Calu3 (cell line): ENCODE results near the gene ATG4B. TPM values are rescaled to one million over a fixed set of nuclear protein-coding genes. Genes with fewer than 3 reads are reported as not detected.
A peak's percentile ranks its signal among the peaks of the same experiment; 100 is the strongest.

ENCODE experiments used
- BruUV-seq: library from RNA; stranded (reverse); fragments of 400-500 nt; replicated peaks from 2 replicates; lab custom pipeline; 2021; lab: Mats Ljungman, UMichigan
- CTCF ChIA-PET: fragments of 300-600 bp; sonication (Branson Sonifier 250); formaldehyde crosslinking; loops from one replicate; lab custom pipeline; 2022; ENCODE audit warnings: antibody characterized with exemption; lab: Charles Lee
- DNase-seq: peaks from one replicate; pipeline ENCODE4 v3.0.0; 2022
- H3K27ac Mint-ChIP-seq: one replicate; pipeline ENCODE4 v1.8.0; 2022; ENCODE audit warnings: mixed read lengths; ENCODE audit not compliant: unreplicated experiment
- H3K27me3 Mint-ChIP-seq: one replicate; pipeline ENCODE4 v1.8.0; 2022; ENCODE audit warnings: mixed read lengths; ENCODE audit not compliant: unreplicated experiment
- H3K36me3 Mint-ChIP-seq: one replicate; pipeline ENCODE4 v1.8.0; 2022; ENCODE audit warnings: mild to moderate bottlenecking, moderate library complexity, mixed read lengths; ENCODE audit not compliant: insufficient read depth, unreplicated experiment
- H3K4me1 Mint-ChIP-seq: one replicate; pipeline ENCODE4 v1.8.0; 2022; ENCODE audit warnings: mild to moderate bottlenecking, low read depth, mixed read lengths; ENCODE audit not compliant: unreplicated experiment
- H3K4me3 Mint-ChIP-seq: one replicate; pipeline ENCODE4 v1.8.0; 2022; ENCODE audit warnings: mild to moderate bottlenecking, low read depth, moderate library complexity, mixed read lengths; ENCODE audit not compliant: unreplicated experiment
- H3K9me3 Mint-ChIP-seq: one replicate; pipeline ENCODE4 v1.8.0; 2022; ENCODE audit warnings: low read depth, mixed read lengths; ENCODE audit not compliant: unreplicated experiment
- intact Hi-C: fragments of 100-400 bp; cut with micrococcal nuclease; formaldehyde crosslinking; loops from one replicate; pipeline ENCODE4 v1.10.0; 2022; ENCODE audit not compliant: unreplicated experiment
- total RNA-seq: library from RNA; stranded (reverse); gene quantifications from 2 replicates; pipeline ENCODE4 v1.2.3, GENCODE V29; 2022
- TF ChIP-seq, protein P1 (sequence below): fragments of 200-600 bp; IDR thresholded peaks from one replicate; pipeline ENCODE4 v1.8.0; 2022; ENCODE audit warnings: antibody characterized with exemption; ENCODE audit not compliant: unreplicated experiment

Gene ATG4B
- total RNA-seq, 1 experiment from 2014 or later: 95.3 TPM

DNA sequence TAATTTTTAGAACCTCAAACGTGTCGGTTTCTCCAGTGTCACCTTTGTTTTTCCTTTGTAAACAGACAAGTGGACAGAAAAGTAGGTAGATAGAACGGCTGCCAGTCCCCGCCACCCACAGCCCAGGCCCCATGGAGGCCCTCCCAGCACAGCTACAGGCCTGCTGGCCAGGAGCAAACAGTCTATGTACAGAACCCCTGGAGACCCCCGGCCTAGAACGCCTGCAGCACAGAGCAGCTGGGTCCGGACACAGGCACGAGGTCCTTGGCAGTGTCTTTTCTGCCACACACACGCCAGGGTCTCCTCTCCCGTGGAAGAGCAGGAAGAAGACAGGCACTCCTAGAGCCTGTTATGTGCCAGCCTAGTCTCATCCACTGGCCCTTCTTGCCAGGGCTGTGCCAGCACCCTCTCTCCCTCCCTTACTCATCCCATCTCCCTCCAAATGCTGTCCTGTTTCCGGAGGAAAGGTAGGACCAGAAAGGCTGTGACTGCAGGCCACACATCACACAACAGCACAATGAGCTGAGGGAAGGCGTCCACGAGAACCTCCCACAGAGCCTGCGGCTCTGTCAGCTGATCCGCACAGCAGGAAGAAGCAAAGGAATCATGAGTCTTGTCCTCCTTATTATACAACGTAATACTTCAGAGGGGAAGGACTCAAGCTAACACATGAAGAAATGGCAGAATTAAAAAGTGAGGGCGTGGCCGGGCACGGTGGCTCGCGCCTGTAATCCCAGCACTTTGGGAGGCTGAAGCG, 41.5 kb downstream of the ATG4B start:
- Mint-ChIP-seq H3K9me3 (no peaks in the 10 kb centered on the region), H3K27ac (no peak overlapping the region)
- DNase-seq: no peak

GRCh38 chr2:241680044-241680443, 42.6 kb downstream of the ATG4B start:
- no TSS peak for BruUV-seq
- Mint-ChIP-seq H3K36me3 (peaks cover 86% of the 10 kb centered on the region), H3K4me3 (no peak overlapping the region), H3K27me3 (no peaks in the 10 kb centered on the region), H3K27ac (no peak overlapping the region), H3K4me1 (peaks cover 8% of the 10 kb centered on the region), H3K9me3 (no peaks in the 10 kb centered on the region)
- intact Hi-C loops: no loop called here
- no peak for DNase-seq
- TF ChIP-seq, protein P1, sequence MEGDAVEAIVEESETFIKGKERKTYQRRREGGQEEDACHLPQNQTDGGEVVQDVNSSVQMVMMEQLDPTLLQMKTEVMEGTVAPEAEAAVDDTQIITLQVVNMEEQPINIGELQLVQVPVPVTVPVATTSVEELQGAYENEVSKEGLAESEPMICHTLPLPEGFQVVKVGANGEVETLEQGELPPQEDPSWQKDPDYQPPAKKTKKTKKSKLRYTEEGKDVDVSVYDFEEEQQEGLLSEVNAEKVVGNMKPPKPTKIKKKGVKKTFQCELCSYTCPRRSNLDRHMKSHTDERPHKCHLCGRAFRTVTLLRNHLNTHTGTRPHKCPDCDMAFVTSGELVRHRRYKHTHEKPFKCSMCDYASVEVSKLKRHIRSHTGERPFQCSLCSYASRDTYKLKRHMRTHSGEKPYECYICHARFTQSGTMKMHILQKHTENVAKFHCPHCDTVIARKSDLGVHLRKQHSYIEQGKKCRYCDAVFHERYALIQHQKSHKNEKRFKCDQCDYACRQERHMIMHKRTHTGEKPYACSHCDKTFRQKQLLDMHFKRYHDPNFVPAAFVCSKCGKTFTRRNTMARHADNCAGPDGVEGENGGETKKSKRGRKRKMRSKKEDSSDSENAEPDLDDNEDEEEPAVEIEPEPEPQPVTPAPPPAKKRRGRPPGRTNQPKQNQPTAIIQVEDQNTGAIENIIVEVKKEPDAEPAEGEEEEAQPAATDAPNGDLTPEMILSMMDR: no peak
- CTCF ChIA-PET: interaction anchor here (0.7 kb wide), 1 partner anchor 40 kb away, joined by 4 read pairs; no protein-coding TSS in a partner anchor

More for the DNA sequence above, 41.5 kb downstream of the ATG4B start:
- Mint-ChIP-seq H3K4me3 (no peak overlapping the region), H3K4me1 (peaks cover 8% of the 10 kb centered on the region), H3K27me3 (no peaks in the 10 kb centered on the region), H3K36me3 (peaks cover 81% of the 10 kb centered on the region)
- TF ChIP-seq, protein P1: no peak
- CTCF ChIA-PET: interaction anchor here (0.6 kb wide), 1 partner anchor 776 kb away, joined by 3 read pairs; no protein-coding TSS in a partner anchor
- BruUV-seq: no TSS peak
- intact Hi-C loops: no loop called here

DNA sequence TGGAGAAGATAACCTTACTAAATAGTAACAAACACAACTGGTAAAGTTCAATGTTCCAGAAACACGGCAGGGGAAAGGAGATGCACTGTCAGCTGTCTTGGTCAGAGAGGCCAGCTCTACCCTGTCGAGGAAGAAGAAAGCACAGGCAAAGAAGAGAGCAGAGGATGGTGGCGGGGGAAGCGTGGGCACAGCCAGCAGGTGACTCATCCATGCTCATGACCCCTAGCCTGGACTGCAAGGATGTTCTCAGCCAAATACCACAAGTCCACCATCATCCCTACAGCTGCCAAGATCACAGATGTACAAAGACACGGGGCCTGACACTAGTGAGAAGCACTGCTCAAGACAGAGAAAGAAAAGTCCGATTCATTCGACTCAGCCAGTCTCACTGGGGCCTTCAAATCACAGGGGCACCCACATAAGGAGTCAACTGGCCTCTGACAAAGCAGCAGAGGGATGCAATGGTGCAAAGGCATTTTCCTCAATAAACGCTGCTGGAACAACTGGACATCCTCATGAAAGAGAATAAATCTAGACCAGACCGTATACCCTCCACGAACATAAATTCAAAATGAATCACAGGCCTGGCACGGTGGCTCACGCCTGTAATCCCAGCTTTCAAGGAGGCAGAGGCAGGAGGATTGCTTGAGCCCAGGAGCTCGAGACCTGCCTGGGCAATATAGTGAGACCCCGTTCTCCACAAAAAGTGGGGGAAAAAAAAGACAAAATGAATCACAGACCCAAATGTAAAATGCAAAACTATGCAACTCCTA, 43.5 kb downstream of the ATG4B start:
- CTCF ChIA-PET: no interaction called here
- peaks cover 8% of the 10 kb centered on the region for H3K4me1 Mint-ChIP-seq
- no peaks in the 10 kb centered on the region for H3K27me3 Mint-ChIP-seq
- H3K9me3 Mint-ChIP-seq: no peaks in the 10 kb centered on the region
- peaks cover 85% of the 10 kb centered on the region for H3K36me3 Mint-ChIP-seq
- intact Hi-C loops: no loop called here
- no peak overlapping the region for H3K27ac Mint-ChIP-seq
- no peak overlapping the region for H3K4me3 Mint-ChIP-seq
- TF ChIP-seq, protein P1: no peak
- DNase-seq: no peak
- BruUV-seq: no TSS peak

GRCh38 chr2:241686324-241686649, 48.8 kb downstream of the ATG4B start:
- Mint-ChIP-seq H3K4me3 (peak overlapping the region; percentile 93), H3K4me1 (no peaks in the 10 kb centered on the region), H3K27ac (peak overlapping the region; percentile 92), H3K36me3 (peaks cover 83% of the 10 kb centered on the region), H3K27me3 (no peaks in the 10 kb centered on the region), H3K9me3 (no peaks in the 10 kb centered on the region)
- TF ChIP-seq, protein P1: no peak
- no peak for DNase-seq
- no TSS peak for BruUV-seq
- CTCF ChIA-PET: interaction anchor here (0.6 to 0.7 kb wide), 2 partner anchors 22 to 23 kb away, joined by 3 to 5 read pairs; no protein-coding TSS in a partner anchor
- intact Hi-C loops: no loop called here
